Activated naive CD4-positive, alpha-beta T cell treated with anti-CD3 and anti-CD28 coated beads, Interleukin-2, amount 50 U/mL, for 72 hours (primary cell): Measurements from ENCODE around the gene JUNB. TPM values are rescaled to one million over a fixed set of nuclear protein-coding genes. Genes with fewer than 3 reads are reported as not detected.

ENCODE experiments used
- ATAC-seq, 2 donors: fragments of 150-1000 bp; cut with Tn5 transposase; 2 replicates each; pipeline ENCODE4 v1.10.0; 2021; ENCODE audit warnings: mild to moderate bottlenecking in 2 of 2, moderate library complexity in 2 of 2
- DNase-seq, 2 donors: peaks; one replicate each; pipeline ENCODE4 v3.0.0; 2021 to 2022; ENCODE audit warnings: low spot score in 2 of 2
- H3K27ac Mint-ChIP-seq, 2 donors: one replicate each; pipeline ENCODE4 v1.8.0; 2022; ENCODE audit warnings: mild to moderate bottlenecking in 2 of 2, mixed read lengths in 2 of 2
- H3K36me3 Mint-ChIP-seq, 2 donors: one replicate each; pipeline ENCODE4 v1.8.0; 2022; ENCODE audit warnings: mixed read lengths in 2 of 2
- H3K9me3 Mint-ChIP-seq, 2 donors: one replicate each; pipeline ENCODE4 v1.8.0; 2022; ENCODE audit warnings: mixed read lengths in 2 of 2
- total RNA-seq, 2 donors: library from RNA; stranded (reverse); gene quantifications; one replicate each; pipeline ENCODE4 v1.2.3, GENCODE V29; 2022

Gene JUNB
- total RNA-seq, 2 donors from 2014 or later = 400 to 402 TPM

DNA sequence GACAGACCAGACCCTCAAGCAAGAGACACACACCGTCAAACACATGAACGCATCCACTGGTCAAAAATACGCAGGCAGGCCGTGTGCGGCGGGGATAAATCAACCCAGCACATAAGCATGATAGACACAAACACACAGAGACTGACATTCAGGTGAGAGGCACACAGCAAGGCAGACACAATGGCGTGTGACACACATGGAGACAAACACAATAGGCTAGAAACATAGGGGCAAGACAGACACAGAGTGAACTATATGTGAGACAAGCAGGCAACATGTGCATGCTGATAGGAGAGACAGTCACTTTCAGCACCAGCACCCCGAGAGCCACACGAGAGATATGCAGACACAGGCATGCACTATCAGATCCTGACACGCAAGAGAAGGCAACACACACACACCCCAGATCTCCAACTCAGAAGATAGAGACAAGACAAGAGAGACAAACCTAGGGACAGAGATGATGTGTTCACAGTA lies 6.9 kb upstream of the JUNB start:
- no peaks in the 10 kb centered on the region for H3K36me3 Mint-ChIP-seq
- H3K27ac Mint-ChIP-seq = no peak overlapping the region
- no peak for DNase-seq
- ATAC-seq = no peak
- no peaks in the 10 kb centered on the region for H3K9me3 Mint-ChIP-seq

DNA sequence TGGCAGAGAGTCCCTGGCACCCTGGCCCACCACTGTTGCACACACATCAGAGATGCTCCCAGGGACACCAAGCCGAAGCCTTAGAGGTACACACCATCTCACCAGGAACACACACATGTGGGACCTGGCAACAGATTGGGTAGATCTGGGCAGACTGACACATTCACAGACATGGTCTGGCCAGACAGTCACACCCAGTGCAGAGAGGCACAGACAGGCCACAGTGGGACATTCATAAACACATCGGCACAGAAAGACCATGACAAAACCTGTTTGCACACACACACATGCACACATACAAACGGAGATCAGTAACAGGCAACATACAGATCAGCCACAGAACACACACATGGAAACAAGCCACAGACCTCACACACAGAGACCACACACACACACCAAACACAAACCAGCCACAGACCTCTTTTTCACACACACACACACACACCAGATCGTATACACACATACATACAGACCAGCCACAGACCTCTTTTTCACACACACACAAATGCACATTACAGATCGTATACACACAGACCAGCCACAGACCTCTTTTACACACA lies 6.3 kb upstream of the JUNB start:
- DNase-seq = no peak
- H3K27ac Mint-ChIP-seq = no peak overlapping the region
- no peak for ATAC-seq
- H3K9me3 Mint-ChIP-seq = no peaks in the 10 kb centered on the region
- H3K36me3 Mint-ChIP-seq = no peaks in the 10 kb centered on the region

GRCh38 chr19:12785431-12786031 lies 5.8 kb upstream of the JUNB start:
- DNase-seq (no peak), ATAC-seq (no peak)
- no peaks in the 10 kb centered on the region for H3K9me3 Mint-ChIP-seq
- peaks cover 2 to 4% of the 10 kb centered on the region in 2 donors for H3K36me3 Mint-ChIP-seq
- H3K27ac Mint-ChIP-seq = no peak overlapping the region

DNA sequence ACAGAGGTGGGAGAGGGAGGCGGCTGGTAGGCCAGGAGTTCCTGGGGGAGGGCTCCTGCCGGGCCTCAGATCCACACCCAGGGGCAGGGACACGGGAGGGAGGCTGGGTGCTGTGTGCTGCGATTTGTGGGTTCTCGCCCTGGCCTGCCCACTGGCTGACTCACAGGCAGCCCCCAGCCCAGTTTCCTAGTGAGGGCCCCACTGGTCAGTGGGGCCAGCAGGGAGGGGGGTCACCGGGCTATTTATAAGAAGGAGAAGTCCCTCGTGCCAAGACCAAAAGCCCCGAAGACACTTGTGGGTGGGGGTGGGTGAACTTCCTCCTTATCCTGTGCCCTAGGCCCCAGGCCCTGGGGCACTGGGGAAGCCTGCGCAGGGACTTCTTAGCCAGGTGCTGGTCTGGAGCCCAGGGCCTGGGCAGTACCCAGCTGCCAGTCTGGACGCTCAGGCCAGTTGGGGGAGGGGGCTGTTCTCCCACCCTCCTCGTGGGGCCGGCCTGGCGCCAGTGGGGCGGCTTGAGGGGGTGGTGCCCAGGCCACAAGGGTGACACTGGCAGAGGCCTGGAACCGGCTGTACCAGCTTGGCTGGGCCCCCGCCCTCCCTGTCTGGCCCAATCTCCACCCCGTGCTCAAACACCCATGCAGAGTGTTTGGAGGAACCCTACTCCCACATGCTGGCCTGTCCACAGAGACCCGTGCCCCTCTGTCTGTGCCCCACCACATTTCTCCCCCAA lies 5.0 kb upstream of the JUNB start:
- Mint-ChIP-seq H3K36me3 (peaks cover 7 to 11% of the 10 kb centered on the region in 2 donors), H3K9me3 (no peaks in the 10 kb centered on the region), H3K27ac (peak overlapping the region in 1 of 2 donors; percentile 26)
- no peak for DNase-seq
- no peak for ATAC-seq

DNA sequence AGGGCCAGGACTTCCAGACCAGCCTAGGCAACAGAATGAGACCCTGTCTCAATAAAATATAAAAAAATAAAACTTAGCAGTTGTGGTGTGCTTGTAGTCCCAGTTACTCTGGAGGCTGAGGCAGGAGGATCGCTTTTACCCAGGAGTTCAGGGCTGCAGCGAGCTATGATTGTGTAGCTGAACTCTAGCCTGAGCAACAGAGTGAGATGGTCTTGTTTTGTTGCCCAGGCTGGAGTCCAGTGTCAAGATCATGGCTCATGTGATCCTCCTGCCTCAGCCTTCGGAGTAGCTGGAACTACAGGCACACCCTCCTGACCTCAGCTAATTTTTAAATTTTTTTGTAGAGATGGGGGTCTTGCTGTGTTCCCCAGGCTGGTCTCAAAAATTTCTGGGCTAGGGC lies 4.3 kb upstream of the JUNB start:
- no peaks in the 10 kb centered on the region for H3K9me3 Mint-ChIP-seq
- ATAC-seq (no peak), DNase-seq (no peak)
- peak overlapping the region in 1 of 2 donors; percentile 26 for H3K27ac Mint-ChIP-seq
- peaks cover 7 to 15% of the 10 kb centered on the region in 2 donors for H3K36me3 Mint-ChIP-seq

GRCh38 chr19:12787458-12787857 lies 3.8 kb upstream of the JUNB start:
- no peak for ATAC-seq
- DNase-seq = no peak
- Mint-ChIP-seq H3K9me3 (no peaks in the 10 kb centered on the region), H3K27ac (no peak overlapping the region), H3K36me3 (peaks cover 7 to 16% of the 10 kb centered on the region in 2 donors)

DNA sequence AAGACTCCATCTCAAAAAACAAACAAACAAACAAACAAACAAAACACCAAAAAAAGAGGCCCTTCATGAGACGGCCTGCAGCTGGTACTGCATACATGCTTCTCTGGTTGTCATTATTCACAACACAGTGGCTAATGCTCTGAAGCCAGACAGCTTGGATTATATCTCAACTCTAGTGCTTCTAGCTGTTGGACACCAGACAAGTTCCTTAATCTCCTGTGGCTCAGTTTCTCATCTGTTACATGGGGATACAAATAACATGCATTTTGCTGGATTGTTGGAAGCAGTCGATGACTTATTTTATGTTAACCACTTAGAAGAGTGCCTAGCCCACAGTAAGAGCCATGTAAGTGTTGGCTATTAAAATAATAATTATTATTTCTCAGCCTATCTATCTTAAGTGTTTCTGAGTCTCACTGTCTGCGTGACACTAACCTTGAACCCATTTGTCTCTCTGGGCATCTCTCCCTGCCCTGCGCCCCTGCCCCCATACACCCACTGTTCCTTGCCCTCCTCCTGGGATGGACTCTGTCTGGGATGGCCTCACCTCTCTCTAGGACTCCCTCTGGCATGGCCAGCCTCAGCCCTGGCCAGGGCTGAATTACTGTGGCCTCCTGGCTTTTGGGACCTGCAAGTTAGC lies 3.1 kb upstream of the JUNB start:
- DNase-seq (no peak), ATAC-seq (no peak)
- Mint-ChIP-seq H3K9me3 (no peaks in the 10 kb centered on the region), H3K27ac (peak overlapping the region; percentile 11 to 91), H3K36me3 (peaks cover 9 to 18% of the 10 kb centered on the region in 2 donors)

DNA sequence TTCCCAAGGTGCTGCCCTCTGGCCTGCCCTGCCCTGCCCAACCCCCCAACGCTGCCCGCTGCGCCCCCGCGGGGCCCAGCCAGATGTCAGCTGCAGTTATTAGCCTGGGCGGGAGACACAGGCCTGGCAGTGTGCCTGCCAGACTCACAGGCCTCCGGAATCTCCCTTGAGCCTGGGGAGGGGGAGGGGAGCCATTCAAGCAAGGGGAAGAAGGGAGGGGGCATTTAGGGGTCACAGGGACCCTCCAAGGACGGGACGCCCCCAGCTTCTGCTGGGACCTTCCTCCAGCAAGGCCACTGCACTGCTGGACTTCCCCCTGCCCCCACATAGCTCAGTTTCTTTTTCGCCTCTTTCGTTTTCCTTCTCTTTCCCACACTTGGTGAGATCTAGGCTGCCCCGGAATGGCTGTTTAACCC lies 2.6 kb upstream of the JUNB start:
- H3K9me3 Mint-ChIP-seq = no peaks in the 10 kb centered on the region
- H3K36me3 Mint-ChIP-seq = peaks cover 12 to 21% of the 10 kb centered on the region in 2 donors
- no peak for ATAC-seq
- H3K27ac Mint-ChIP-seq = peak overlapping the region; percentile 91 to 95
- DNase-seq = no peak

- no peaks in the 10 kb centered on the region for H3K9me3 Mint-ChIP-seq
- H3K27ac Mint-ChIP-seq = peak overlapping the region; percentile 91 to 95
- ATAC-seq (no peak), DNase-seq (no peak)
- peaks cover 16 to 21% of the 10 kb centered on the region in 2 donors for H3K36me3 Mint-ChIP-seq
Measured at GRCh38 chr19:12789098-12789903, 2.0 kb upstream of the JUNB start.

- H3K9me3 Mint-ChIP-seq = no peaks in the 10 kb centered on the region
- ATAC-seq (peak; percentile 56 to 59), DNase-seq (peak; percentile 98)
- H3K36me3 Mint-ChIP-seq = peaks cover 21 to 22% of the 10 kb centered on the region in 2 donors
- H3K27ac Mint-ChIP-seq = peak overlapping the region; percentile 98 to 100
Measured at GRCh38 chr19:12789904-12790619, 1.2 kb upstream of the JUNB start.

GRCh38 chr19:12790628-12791344 lies 500 bp upstream of the JUNB start:
- no peaks in the 10 kb centered on the region for H3K9me3 Mint-ChIP-seq
- no peak for DNase-seq
- no peak for ATAC-seq

DNA sequence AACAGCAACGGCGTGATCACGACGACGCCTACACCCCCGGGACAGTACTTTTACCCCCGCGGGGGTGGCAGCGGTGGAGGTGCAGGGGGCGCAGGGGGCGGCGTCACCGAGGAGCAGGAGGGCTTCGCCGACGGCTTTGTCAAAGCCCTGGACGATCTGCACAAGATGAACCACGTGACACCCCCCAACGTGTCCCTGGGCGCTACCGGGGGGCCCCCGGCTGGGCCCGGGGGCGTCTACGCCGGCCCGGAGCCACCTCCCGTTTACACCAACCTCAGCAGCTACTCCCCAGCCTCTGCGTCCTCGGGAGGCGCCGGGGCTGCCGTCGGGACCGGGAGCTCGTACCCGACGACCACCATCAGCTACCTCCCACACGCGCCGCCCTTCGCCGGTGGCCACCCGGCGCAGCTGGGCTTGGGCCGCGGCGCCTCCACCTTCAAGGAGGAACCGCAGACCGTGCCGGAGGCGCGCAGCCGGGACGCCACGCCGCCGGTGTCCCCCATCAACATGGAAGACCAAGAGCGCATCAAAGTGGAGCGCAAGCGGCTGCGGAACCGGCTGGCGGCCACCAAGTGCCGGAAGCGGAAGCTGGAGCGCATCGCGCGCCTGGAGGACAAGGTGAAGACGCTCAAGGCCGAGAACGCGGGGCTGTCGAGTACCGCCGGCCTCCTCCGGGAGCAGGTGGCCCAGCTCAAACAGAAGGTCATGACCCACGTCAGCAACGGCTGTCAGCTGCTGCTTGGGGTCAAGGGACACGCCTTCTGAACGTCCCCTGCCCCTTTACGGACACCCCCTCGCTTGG lies 966 bp downstream of the JUNB start:
- ATAC-seq (no peak), DNase-seq (peak; percentile 76 to 81)
- Mint-ChIP-seq H3K27ac (peak overlapping the region; percentile 99 to 100), H3K9me3 (no peaks in the 10 kb centered on the region), H3K36me3 (peaks cover 21 to 22% of the 10 kb centered on the region in 2 donors)

More at GRCh38 chr19:12790628-12791344, 500 bp upstream of the JUNB start:
- peak overlapping the region; percentile 98 to 100 for H3K27ac Mint-ChIP-seq
- H3K36me3 Mint-ChIP-seq = peaks cover 21 to 22% of the 10 kb centered on the region in 2 donors

GRCh38 chr19:12792853-12793289 lies 1.6 kb downstream of the JUNB start:
- no peak for DNase-seq
- Mint-ChIP-seq H3K9me3 (no peaks in the 10 kb centered on the region), H3K27ac (peak overlapping the region; percentile 99 to 100), H3K36me3 (peaks cover 21 to 22% of the 10 kb centered on the region in 2 donors)
- ATAC-seq = no peak
